ENCODE data around the gene DIO3.
"Not testable (repeated sequence)": the region's sequence is repeated elsewhere in the genome, so short reads cannot be mapped to it uniquely, and the experiment has no call there.

DIO3 gene

GRCh38 chr14:101559624-101560533, 1.4 kb upstream of the DIO3 start:
- DNase-seq: no peak

GRCh38 chr14:101560534-101561113, 671 bp upstream of the DIO3 start:
- DNase-seq: no peak

DNA sequence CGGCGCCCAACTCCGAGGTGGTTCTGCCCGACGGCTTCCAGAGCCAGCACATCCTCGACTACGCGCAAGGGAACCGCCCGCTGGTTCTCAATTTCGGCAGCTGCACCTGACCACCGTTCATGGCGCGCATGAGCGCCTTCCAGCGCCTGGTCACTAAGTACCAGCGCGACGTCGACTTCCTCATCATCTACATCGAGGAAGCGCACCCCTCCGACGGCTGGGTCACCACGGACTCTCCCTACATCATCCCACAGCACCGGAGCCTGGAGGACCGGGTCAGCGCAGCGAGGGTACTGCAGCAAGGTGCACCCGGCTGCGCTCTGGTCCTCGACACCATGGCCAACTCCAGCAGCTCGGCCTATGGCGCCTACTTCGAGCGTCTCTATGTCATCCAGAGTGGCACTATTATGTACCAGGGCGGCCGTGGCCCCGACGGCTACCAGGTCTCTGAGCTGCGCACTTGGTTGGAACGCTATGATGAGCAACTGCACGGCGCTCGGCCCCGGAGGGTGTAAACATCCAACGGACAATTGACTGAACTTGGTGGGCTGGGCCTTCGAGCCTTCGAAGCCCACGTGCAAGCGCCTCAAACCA, 699 bp downstream of the DIO3 start:
- no peak for DNase-seq

DNA sequence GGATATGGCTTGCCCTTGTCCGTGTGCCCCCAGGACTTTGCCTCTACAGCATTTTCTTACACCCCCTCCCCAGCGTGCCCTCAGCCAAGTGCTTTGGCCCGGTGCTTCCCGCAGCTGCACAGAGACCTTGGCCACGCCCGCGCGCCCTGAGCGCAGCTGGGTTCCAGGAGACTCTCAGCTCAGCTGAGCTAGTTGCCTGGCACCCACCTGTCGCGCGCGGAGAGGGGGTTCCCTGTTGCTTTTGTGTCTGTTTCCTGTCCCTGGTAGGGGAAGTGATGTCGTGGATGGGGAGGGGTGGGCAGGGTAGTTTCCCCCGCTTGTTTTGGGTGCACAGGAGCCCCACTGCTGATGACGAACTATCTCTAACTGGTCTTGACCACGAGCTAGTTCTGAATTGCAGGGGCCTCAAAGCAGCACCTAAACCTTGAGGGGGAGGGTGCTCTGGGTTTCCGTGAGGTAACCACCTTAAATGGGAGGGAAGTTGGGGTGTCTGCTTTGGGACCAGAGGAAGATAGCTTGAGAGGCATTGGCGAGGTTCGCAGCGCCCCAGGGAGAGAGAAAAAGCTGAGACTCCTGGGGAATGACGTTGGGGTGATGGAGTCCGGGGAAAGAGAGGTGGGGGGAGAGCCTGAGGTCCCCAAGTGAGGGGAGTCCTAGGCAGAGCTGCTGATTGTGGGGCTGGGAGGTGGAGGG, 1.5 kb downstream of the DIO3 start:
- no peak for DNase-seq

GRCh38 chr14:101563352-101563653, 2.0 kb downstream of the DIO3 start:
- DNase-seq: no peak

GRCh38 chr14:101563654-101564443, 2.6 kb downstream of the DIO3 start:
- no peak for DNase-seq

- DNase-seq: no peak
Measured at GRCh38 chr14:101564444-101564776, 3.1 kb downstream of the DIO3 start.

DNA sequence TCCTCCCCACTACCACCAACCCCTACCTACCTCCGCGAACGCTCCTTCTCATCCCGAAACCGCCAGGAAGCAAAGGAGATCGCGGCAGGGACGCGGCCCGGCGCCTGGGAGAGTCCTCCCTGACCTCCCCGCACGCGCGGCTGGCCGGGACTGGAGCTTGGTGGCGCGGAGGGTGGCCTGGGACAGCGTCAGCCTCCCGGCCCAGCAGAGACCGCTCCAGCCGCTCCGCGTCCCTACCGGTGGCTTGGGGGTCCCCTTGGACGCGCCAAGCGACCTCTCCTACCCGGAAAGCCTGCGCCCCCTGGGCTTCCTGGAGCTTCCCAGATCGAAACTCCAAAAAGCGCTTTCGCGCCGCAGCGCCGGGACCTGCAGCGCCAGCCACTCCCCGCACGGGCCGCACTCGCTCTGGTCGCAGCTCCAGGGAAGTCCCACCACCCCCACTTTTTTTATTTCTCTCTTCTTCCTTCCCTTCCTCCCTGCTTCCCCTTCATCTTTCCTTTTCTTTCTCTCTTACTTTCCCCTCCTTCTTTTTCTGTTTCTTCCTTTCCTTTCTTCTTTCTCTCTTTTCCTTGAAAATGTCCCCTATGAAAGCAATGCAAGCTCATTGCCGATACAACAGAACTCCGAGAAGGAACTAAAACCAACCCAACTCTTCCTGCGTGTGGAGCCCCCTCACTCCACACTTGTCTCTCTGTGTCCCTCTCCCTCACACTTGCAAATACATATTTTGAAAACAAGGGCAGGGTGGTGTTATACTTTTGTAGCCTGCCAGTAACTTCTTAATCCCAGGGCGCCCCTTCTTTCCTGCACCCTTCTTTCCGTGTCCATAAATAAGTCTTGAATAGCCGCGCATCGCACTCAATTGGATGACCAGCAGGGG, 3.8 kb downstream of the DIO3 start:
- DNase-seq: no peak

DNA sequence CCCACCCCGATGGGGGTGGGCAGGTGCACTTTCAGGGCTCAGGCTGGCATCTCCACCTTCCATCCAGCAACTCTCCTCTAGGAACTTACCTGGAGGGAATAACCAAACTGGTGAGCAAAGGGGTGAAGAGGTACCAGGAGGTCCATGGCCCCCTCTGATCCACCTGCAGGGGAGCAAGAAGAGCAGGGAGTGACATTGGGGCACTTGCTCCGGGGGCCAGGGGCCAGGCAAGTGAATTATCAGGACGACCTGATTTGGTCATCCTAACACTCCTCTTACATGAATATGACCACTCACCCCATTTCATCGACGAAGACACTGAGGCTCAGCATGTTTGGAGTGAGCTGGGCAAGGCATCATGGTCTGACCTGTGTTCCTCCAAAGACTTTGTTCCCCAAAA, 6.0 kb downstream of the DIO3 start:
- no peak for DNase-seq

- no peak for DNase-seq
Measured at GRCh38 chr14:101571004-101571403, 9.7 kb downstream of the DIO3 start.

GRCh38 chr14:101572526-101572925, 11.2 kb downstream of the DIO3 start:
- not testable (repeated sequence) for DNase-seq

DNA sequence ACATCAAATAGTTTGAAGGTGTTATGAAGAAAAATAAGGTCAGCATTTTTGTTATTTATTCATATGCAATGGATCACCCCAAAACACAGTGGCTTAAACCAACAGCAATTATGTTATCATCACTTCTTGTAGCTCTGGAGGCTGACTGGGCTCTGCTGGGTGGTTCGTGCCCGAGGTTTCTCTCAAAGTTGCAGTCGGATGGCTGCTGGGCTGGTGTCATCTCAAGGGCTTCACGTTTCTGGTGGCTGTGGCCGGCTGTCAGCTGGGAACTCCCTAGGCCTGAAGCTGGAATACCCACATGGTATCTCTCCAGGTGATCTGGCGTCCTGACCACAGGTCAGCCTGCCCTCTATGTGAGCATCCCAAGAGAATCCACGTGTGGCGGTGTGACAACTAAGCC, 12.0 kb downstream of the DIO3 start:
- no peak for DNase-seq

GRCh38 chr14:101575581-101575980, 14.3 kb downstream of the DIO3 start:
- DNase-seq: no peak

GRCh38 chr14:101577221-101577909, 16.1 kb downstream of the DIO3 start:
- no peak for DNase-seq

GRCh38 chr14:101578489-101578888, 17.2 kb downstream of the DIO3 start:
- no peak for DNase-seq

DNA sequence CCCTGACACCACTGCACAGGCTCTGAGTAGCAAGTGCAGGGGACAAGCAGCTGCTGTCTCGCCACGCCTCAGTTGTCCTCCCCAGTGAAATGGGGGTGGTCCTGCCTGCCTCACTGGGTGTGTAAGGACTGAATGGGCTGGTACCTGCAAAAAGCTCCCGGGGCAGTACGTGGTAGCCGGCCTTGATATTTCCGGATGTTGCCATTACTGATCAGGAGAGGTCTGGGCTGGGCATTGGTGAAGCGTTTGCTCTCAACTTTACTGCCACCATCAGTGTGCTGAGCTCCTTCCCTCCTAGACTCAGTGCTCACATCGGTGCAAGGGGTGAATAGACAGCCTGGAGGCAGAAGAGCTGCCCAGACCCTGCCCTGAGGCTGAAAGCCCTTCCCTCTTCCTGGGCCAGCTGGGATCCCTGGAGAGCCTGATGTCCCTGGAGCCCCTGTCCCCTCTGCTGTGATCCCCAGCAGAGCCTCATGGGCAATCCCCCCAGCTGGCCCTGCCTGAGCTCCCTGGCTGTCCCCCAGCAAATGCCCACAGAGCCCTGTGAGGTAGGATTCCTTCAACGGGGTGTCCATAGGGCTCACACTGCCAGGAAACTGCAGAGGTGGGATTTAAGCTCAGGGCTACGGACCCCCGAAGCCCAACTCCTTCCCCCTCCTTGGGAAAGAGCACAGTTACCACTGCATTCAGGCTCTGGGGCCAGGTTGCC, 18.2 kb downstream of the DIO3 start:
- no peak for DNase-seq

- no peak for DNase-seq
Measured at GRCh38 chr14:101581806-101582205, 20.5 kb downstream of the DIO3 start.

DNA sequence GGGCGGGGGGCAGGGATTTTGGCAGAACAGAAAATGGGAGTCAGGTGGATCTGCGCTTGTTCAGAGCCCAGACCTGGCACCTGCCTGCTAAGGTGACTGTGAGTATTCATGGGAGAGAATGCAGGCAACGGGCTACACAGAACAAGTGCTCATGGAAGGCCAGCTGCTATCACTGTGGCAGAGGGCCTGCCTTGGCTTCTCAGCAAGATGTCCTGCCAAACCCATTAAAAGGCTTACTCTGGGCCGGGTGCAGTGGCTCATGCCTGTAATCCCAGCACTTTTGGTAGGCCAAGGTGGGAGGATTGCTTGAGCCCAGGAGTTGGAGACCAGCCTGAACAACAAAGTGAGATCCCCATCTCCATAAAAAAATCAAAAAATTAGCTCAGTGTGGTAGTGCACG, 21.0 kb downstream of the DIO3 start:
- DNase-seq: no peak

DNA sequence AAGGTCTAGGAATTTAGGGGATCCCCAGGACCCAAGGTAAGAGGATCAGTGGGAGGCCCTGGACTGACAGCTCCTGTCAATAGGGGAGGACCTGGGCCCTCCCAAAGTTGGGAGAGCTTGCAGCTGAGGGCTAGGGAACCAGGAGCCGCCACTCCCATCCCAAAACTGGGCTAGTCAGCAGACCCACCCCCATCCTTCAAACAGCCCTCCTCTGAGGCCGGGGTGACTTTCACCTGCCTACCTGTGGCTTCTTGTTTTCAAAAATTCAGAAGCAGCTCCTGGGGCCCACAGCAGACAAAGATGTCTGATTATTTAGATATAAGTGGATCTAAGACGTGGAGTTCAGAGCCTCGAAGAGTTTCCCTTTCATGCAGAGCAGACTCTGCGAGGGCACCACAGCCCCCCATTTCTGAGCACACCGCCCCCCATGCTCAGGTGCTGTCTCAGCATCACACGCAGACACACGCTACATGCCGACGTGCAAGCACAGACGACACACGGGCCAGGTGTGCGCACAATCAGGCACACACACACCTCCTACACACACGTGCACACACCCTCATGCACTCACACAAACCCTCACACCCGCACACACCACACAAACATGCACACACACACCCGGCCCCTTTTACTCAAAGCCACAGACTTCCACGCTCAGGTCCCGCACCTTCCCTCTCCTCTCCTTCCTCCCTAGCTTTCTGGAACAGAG, 21.9 kb downstream of the DIO3 start:
- DNase-seq: no peak

- no peak for DNase-seq
Measured at GRCh38 chr14:101583715-101584054, 22.4 kb downstream of the DIO3 start.
